Activated B cell treated with CpG ODN at 0.5 μM for 24 hours (primary cell): ENCODE measurements around the gene MACROD1. TPM values are rescaled to one million over a fixed set of nuclear protein-coding genes. Genes with fewer than 3 reads are reported as not detected.

Source experiments
- ATAC-seq: fragments of 200-7000 bp; cut with Tn5 transposase; one replicate; pipeline ENCODE4 v1.10.0; 2021; ENCODE audit warnings: low read depth, mild to moderate bottlenecking, moderate library complexity
- CTCF ChIA-PET: fragments of 350-600 bp; sonication (Branson Sonifier 250); formaldehyde crosslinking; loops from one replicate; lab custom pipeline; 2021; ENCODE audit warnings: antibody characterized with exemption; lab: Charles Lee
- POLR2A ChIA-PET: fragments of 350-600 bp; sonication (Branson Sonifier 250); formaldehyde crosslinking; loops from one replicate; lab custom pipeline; 2021; ENCODE audit warnings: antibody characterized with exemption; lab: Charles Lee
- DNase-seq: peaks from one replicate; pipeline ENCODE4 v3.0.0; 2022
- H3K27ac Mint-ChIP-seq: one replicate; pipeline ENCODE4 v1.8.0; 2020; ENCODE audit warnings: mixed read lengths
- H3K27me3 Mint-ChIP-seq: one replicate; pipeline ENCODE4 v1.8.0; 2021; ENCODE audit warnings: mixed read lengths
- H3K36me3 Mint-ChIP-seq: one replicate; pipeline ENCODE4 v1.8.0; 2021; ENCODE audit warnings: low read depth, mixed read lengths
- H3K4me1 Mint-ChIP-seq: one replicate; pipeline ENCODE4 v1.8.0; 2021; ENCODE audit warnings: mixed read lengths
- H3K4me3 Mint-ChIP-seq: one replicate; pipeline ENCODE4 v1.8.0; 2020; ENCODE audit warnings: mild to moderate bottlenecking, mixed read lengths
- H3K9me3 Mint-ChIP-seq: one replicate; pipeline ENCODE4 v1.8.0; 2020; ENCODE audit warnings: mixed read lengths
- intact Hi-C: fragments of 100-400 bp; cut with micrococcal nuclease; formaldehyde crosslinking; loops from one replicate; pipeline ENCODE4 v1.15.1; 2024
- total RNA-seq: library from RNA; stranded (reverse); gene quantifications from 2 replicates; pipeline ENCODE4 v1.2.3, GENCODE V29; 2022
- TF ChIP-seq, protein P1 (sequence below): fragments of 200-600 bp; IDR thresholded peaks from one replicate; pipeline ENCODE4 v1.8.0; 2022; ENCODE audit warnings: antibody characterized with exemption, mild to moderate bottlenecking

Gene MACROD1
- total RNA-seq, 1 donor from 2014 or later: 4.5 TPM

DNA sequence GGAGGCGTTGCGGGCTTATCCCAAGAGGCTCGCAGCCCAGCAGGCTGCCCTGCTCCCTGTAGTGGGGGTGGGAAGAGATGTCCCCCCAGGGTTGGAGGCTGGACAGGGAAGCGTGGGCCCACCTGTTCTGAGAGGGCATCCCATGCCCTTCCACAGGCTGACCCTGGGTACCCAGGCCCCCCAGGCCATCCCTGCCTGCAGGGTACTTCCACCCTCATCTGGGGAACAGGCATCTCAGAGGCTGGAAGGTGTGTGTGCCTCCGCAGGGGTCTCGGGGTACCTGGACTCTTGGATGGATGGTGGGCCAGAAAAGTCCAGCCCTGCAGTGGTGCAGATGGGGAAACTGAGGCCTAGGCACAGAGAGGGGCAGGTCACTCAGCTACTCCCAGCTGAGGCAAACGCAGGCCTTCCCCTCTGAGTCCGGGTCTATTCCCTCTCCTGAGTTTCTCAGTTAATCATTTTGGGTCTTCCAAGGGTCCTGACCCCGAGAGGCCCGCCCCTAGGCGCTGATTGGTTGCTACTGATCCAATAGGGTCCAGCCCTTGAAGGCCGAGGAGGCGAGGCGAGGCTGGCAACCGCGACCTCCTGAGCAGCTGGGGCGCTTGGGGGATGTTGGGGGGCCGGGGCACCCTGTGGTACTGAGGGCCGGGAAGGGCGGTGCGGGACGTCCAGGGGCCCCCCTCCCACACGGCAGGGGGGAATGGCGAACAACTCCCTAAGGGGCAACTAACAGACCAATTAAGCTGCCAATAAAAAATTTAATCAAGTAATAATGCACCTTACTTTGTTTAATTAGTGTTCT lies 106.4 kb downstream of the MACROD1 start:
- Mint-ChIP-seq H3K4me1 (peaks cover 8% of the 10 kb centered on the region), H3K4me3 (no peak overlapping the region), H3K36me3 (no peaks in the 10 kb centered on the region), H3K27me3 (peaks cover 13% of the 10 kb centered on the region), H3K9me3 (no peaks in the 10 kb centered on the region), H3K27ac (no peak overlapping the region)
- POLR2A ChIA-PET: no interaction called here
- TF ChIP-seq, protein P1, sequence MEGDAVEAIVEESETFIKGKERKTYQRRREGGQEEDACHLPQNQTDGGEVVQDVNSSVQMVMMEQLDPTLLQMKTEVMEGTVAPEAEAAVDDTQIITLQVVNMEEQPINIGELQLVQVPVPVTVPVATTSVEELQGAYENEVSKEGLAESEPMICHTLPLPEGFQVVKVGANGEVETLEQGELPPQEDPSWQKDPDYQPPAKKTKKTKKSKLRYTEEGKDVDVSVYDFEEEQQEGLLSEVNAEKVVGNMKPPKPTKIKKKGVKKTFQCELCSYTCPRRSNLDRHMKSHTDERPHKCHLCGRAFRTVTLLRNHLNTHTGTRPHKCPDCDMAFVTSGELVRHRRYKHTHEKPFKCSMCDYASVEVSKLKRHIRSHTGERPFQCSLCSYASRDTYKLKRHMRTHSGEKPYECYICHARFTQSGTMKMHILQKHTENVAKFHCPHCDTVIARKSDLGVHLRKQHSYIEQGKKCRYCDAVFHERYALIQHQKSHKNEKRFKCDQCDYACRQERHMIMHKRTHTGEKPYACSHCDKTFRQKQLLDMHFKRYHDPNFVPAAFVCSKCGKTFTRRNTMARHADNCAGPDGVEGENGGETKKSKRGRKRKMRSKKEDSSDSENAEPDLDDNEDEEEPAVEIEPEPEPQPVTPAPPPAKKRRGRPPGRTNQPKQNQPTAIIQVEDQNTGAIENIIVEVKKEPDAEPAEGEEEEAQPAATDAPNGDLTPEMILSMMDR: no peak
- no peak for DNase-seq
- intact Hi-C loops: no loop called here
- no peak for ATAC-seq
- CTCF ChIA-PET: no interaction called here

DNA sequence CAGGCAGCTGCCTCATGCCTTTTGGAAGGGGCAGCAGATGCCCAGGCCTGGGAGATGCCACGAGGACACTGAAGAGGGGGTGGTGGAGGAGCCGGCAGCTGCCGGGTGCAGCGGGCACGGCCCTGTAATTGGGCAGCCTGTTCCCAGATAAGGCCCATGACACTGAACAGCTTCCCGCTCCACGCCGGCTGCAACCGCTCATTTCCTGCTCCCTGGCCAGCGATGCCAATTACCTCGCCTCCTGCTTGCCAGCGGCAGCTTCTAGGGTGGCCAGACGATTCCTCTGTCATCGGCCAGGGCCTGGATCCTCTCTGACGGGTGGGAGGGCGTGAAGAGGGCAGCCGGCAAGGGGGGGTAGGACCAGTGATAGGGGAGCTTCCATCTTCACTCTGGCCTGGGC lies 107.4 kb downstream of the MACROD1 start:
- intact Hi-C loops: no loop called here
- TF ChIP-seq, protein P1: no peak
- ChIA-PET CTCF (no interaction called here), POLR2A (no interaction called here)
- H3K9me3 Mint-ChIP-seq: no peaks in the 10 kb centered on the region
- H3K4me3 Mint-ChIP-seq: no peak overlapping the region
- H3K27me3 Mint-ChIP-seq: peaks cover 13% of the 10 kb centered on the region
- ATAC-seq (no peak), DNase-seq (no peak)
- no peak overlapping the region for H3K27ac Mint-ChIP-seq
- H3K4me1 Mint-ChIP-seq: peaks cover 8% of the 10 kb centered on the region
- no peaks in the 10 kb centered on the region for H3K36me3 Mint-ChIP-seq

DNA sequence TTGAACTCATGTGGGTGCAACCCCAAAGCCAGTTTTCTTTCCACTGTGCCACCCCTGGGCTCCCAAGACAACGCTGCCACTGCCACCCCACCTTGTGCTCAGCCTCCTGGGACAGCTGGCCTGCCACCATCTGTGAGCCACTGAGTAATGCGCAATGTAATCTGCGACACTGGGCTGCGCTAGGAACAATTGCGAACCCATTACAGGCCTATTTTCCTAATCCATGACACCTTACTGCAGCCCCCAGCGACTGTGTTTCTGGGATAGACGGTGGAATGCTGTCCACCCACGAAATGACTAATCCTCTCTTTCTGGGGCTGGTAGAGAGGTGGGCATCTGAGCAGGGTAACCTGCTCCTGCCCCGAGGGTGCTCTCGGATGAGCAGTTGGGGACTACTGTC lies 108.0 kb downstream of the MACROD1 start:
- DNase-seq (no peak), ATAC-seq (no peak)
- H3K9me3 Mint-ChIP-seq: no peaks in the 10 kb centered on the region
- TF ChIP-seq, protein P1: no peak
- CTCF ChIA-PET: no interaction called here
- POLR2A ChIA-PET: no interaction called here
- H3K36me3 Mint-ChIP-seq: no peaks in the 10 kb centered on the region
- no peak overlapping the region for H3K4me3 Mint-ChIP-seq
- H3K4me1 Mint-ChIP-seq: peaks cover 8% of the 10 kb centered on the region
- no peak overlapping the region for H3K27ac Mint-ChIP-seq
- intact Hi-C loops: no loop called here
- H3K27me3 Mint-ChIP-seq: peaks cover 10% of the 10 kb centered on the region

DNA sequence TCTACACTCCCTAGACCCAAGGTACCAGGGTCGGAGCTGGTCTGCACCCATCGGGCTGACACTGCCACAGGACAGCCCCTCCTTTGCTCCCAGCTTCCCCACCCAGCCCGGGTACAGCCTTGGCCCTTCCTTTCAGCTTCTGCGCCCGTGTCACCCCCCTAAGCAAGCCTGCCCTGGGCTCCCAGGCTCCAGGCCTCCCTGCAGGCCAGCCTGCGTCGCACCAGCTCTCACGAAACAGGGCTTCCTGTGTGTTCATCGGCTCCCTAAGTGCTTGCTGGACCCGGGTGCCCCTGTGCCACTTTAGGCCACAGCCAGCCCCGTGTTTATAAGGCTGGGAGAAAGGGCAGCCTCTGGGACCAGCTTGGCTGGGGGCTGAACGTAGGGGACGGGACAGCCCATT lies 109.1 kb downstream of the MACROD1 start:
- ATAC-seq (no peak), DNase-seq (no peak)
- peaks cover 8% of the 10 kb centered on the region for H3K4me1 Mint-ChIP-seq
- no peak overlapping the region for H3K4me3 Mint-ChIP-seq
- CTCF ChIA-PET: no interaction called here
- POLR2A ChIA-PET: no interaction called here
- H3K27ac Mint-ChIP-seq: no peak overlapping the region
- no peaks in the 10 kb centered on the region for H3K9me3 Mint-ChIP-seq
- no peaks in the 10 kb centered on the region for H3K36me3 Mint-ChIP-seq
- H3K27me3 Mint-ChIP-seq: peaks cover 2% of the 10 kb centered on the region
- TF ChIP-seq, protein P1: no peak
- intact Hi-C loops: no loop called here

DNA sequence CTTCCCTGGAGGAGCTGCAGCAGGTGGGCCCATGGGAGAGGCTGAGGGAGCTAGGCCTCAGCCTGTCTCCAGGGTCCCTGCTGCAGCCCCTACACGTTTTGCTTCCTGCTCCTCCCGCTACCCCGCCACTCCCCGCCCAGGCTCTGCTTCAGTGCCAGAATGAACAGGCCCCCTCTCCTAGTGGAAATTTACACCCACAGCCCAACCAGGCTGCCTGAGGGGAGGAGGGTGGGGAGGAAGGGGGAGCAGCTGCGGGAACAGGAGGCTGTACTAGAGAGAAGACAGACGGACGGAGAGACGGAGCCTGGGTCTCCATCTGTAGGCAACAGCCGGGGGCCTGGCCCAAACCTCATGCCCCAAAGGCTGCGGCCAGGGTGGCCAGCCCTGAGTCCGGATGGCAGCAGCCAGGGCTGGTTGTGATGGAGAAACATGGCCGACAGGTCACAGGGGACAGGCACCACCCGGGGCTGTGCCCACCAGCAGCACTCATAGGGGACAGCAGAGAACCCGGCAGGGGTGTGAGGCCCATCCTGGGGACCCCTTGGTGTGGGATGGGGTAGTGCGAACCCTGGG lies 109.6 kb downstream of the MACROD1 start:
- ChIA-PET POLR2A (no interaction called here), CTCF (no interaction called here)
- H3K4me3 Mint-ChIP-seq: no peak overlapping the region
- no peak overlapping the region for H3K27ac Mint-ChIP-seq
- H3K36me3 Mint-ChIP-seq: no peaks in the 10 kb centered on the region
- DNase-seq (no peak), ATAC-seq (no peak)
- no peaks in the 10 kb centered on the region for H3K9me3 Mint-ChIP-seq
- intact Hi-C loops: no loop called here
- TF ChIP-seq, protein P1: no peak
- peaks cover 2% of the 10 kb centered on the region for H3K27me3 Mint-ChIP-seq
- H3K4me1 Mint-ChIP-seq: peaks cover 6% of the 10 kb centered on the region
